Activated CD8-positive, alpha-beta memory T cell treated with anti-CD3 and anti-CD28 coated beads, Interleukin-2, amount 50 U/mL, for 48 hours (primary cell): ENCODE measurements around the gene DNASE1L1.

Experiments
- DNase-seq: peaks from one replicate; pipeline ENCODE4 v3.0.0-alpha.2; 2020

Gene DNASE1L1

DNA sequence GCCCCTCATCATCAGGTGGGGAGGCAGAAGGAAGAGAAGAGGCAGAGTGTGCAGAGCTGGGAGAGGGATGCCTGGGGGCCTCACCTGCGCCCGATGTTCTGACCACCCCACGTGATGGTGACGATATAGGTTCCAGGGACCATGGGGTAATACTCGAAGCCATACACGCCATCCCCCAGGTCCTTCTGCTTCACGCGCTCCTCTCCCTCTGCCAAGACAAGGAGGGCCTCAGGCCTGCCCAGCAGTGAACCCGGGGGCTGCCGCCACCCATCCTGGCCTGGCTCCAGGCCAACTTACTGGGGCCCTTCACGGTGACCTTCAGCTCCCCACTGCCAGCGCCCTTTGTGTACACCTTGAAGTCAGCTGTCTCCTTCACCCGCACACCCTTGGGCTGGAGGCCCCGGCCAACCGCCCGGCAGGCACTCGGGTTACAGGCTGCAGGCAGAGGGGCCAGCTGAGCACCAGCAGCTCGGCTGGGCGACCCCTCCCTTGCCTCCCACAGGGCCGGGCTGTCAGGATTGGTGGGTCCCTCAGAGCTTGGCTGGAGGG lies 43.9 kb downstream of the DNASE1L1 start:
- no peak for DNase-seq

DNA sequence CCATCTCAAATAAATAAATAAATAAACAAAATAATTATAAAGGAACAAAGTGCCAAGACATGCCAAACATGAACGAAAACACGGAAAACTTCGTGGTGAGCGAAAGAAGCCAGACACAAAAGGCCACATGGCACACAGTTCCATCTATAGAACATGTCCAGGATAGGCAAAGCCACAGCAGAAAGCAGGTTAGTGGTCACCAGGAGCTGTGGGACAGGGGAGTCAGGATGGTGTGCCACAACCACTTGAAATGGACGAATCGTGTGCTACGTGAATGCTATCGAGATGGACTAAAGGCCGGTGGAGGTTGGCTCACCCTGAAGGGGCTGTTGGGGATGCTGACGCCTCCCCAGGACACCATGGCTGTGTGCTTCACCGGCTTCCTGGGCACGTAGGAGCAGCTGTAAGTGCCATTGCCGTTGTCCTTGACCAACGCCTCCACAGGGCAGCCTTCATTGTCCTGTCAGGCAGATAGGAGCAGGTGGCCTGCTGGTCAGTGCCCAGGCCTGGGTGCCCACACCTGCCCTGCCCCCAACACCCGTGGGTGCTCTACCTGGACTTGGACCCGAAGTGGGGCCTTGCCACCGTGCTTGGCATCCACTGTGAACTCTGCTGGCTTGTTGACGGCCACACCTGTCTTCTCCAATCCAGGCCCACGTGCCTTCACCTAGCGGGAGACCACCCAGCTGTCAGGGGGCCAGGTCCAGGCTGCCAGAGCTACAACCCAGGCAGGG lies 45.2 kb downstream of the DNASE1L1 start:
- DNase-seq, result no peak

DNA sequence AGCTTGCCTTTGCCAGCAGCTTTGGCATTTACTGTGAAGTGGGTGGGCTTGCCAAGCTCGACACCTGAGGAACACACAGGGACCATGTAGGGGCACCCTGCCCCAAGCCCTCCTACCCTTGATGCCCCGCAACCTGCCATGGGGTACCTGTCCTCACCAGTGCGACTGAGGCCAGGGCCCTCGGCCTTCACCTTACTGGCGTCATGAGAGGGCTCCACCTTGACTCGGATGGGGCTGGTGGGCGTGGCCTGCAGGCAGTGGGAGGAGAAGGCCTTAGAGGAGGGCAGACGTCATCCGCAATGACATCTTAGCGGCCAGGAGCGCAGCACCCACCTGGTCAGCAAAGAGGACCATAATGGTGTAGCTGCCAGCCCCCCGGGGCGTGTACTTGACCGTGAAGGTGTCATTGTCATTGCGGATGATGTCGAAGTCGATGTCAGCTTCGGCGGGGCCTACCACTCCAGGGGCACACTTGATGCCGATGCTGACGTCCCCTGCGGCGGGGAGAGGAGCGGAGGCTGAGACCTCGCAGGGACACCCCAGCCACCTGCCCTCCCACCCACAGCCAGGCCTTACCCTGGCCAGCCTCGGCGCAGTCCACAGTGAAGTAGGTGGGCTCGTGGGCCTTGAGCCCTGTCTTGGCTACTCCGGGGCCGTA lies 46.8 kb downstream of the DNASE1L1 start:
- no peak for DNase-seq

DNA sequence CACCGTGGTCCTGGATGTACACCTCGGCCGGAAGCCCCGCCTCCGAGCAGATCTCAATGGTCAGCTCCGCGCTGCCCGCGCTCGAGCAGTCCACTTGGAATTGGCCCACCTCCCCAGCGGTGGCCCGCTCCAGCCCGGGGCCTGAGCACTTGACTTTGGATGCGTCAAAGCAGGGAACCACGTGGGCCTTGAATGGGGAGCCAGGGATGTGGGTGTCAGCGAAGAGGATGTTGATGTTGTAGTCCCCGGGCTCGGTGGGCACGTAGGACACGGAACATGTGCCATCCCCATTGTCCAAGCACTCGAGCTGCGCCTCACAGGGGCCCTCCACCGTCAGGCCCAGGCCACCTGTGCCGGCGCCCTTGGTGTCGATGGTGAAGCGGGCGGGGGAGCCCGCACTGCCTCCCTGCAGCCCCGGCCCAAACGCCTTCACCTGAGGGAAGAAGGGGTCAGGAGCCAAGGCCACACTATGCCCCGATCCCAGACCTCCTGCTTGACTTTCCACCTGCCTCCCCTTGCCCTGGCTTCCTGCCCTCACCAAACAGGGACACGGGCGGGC lies 48.8 kb downstream of the DNASE1L1 start:
- DNase-seq, result no peak

DNA sequence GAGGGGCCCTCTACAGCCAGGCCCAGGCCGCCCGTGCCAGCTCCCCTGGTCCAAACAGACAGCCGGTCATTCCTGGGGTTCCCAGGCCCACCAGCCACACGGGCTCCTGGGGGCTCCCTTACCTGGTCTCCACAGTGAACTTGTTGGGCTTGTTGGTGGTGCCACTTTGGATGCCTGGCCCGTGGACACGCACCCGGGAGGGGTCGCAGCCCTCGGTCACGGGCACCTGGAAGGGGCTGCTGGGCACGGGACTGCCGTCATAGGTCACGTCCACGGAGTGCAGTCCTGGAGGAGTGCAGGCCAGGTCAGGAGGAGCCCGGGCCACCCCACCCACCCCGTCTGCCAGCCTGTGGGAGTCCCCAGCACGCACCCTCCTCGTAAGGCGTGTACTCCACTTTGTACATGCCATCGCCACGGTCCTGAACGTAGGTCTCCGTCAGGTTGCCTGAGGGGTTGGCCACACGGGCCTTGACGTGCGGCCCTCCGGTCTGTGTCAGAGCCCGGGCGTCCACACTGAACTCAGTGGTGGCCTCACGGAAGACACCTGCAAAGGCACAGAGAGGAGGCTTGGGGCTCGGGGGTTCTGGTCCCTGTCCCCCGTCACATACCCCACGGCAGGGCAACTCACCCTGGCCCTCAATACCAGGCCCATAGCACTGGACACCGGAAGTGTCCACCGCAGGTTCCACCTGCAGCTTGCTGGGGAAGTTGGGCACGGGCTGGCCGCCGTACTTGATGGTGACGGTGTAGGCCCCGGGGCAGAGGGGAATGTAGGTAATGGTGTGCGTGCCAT lies 49.5 kb downstream of the DNASE1L1 start:
- DNase-seq, result no peak

DNA sequence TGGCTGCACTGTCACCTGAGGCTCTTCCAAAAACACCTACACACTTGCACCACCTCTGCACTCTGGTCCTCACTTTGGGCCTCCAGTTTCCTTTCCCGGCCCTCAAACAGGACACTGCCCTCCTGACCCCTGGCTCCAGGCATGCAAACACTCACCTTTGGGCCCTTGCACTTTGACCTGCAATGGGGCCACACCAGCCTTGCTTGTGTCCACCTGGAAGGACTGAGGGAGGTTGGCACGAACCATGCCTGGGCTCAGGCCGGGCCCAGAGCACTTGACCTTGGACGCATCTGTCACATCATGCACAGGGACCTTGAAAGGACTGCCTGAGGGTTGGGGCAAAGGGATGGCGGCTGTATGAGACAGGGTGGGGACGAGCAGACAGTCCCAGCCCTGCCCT lies 50.2 kb downstream of the DNASE1L1 start:
- DNase-seq, result no peak

DNA sequence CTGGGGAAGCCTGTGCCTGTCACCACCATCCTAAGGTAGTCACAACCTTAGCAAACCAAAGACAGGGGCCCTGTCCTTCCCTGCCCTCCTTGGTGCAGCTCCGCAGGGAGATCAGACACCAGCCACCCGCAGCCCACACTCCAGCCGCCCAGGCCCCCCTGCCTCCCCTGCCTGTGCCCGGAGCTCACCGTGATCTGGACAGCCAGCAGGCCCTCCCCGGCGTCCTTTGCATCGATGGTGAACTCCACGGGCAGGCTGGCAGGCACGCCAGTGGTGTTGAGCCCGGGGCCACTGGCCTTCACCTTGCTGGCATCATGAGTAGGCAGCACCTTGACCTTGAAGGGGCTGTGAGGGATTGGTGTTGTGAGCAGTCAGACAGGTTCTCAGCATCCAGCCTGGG lies 51.0 kb downstream of the DNASE1L1 start:
- DNase-seq, result no peak

DNA sequence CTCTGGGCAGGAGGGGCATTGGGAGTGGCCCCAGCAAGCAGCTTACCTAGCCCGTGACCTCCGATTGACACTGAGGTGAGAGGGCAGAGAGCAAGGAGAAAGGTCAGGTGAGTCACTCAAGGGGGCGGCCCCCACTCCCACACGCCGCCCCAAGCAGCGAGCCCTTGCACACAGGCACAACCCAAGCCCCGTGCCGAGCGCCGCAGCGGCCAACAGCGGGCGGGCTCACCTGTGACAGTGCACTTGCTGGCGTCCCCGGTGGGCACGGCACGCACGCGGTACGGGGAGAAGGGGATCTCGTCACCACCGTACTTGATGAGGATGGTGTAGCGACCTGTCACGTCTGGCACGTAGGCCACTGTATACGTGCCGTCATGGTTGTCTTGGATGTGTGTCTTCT lies 51.8 kb downstream of the DNASE1L1 start:
- no peak for DNase-seq

DNA sequence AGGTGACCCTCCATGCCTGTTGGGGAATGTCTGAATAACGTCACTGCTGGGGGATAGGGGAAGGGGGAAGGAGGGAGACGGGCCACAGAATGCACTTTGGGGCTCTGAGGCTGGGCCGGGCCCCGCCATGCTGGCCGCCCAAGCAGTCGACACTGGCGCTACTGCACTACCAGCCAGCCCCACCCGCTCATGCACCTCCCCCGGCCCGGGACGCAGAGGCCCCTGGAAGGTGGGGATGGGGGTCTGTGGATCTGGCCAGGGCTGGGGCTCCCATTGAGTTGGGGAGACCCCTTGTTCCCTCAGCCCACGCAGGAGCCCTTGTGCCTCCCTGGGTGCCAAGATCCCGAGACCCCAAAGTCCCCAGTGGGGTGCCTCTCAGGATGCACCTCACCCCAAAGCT lies 52.5 kb downstream of the DNASE1L1 start:
- DNase-seq, result no peak

DNA sequence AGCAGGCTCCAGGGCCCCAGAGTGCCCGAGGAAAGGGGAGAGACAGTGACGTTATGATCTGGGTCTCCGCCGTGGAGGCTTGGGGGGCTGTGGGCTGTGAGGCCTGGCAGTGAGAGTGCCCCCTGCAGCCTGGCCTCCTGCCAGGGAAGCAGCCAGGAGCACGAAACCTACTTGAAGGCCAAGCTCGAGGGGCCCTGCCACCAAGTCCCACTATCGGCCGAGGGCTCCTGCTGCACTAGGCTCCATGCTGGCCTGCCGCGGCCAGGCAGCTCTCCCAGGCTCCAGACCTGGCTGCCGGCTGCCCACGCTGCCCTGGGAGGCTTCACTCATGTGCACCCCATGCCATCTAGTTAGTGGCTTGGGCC lies 53.3 kb downstream of the DNASE1L1 start:
- DNase-seq, result no peak

DNA sequence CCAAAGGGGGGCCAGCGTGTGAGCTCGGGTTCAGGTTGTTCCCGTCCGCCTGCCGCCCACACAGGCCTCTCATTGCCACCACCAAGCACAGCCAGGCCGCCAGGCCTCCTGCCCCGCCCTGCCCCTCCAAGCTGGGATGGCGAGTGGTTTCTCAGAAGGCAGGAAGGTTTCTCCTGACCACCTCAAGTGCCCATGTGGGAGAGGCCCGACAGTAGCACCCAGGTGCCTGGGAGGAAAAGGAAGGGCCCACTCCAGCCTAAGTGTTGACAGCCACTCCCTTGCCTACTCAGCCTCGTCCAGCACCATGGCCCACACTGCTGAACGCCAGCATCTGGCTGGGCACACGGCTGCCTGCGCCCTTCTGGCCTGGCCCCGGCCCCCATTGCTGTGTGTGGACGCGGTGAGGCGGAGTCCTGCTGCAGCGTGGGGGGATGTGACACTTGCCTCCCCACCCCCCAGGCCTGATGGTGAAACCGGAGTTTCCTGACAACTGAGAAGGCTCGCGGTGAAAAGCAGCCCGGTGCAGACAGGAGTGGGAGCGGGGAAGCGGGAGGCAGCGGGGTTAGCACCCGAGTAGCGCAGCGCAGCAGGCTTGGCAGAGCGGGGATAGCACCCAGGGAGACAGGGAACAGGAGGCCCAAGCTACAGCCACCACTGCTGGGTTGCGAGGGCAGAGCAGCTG lies 53.8 kb downstream of the DNASE1L1 start:
- DNase-seq, result no peak

DNA sequence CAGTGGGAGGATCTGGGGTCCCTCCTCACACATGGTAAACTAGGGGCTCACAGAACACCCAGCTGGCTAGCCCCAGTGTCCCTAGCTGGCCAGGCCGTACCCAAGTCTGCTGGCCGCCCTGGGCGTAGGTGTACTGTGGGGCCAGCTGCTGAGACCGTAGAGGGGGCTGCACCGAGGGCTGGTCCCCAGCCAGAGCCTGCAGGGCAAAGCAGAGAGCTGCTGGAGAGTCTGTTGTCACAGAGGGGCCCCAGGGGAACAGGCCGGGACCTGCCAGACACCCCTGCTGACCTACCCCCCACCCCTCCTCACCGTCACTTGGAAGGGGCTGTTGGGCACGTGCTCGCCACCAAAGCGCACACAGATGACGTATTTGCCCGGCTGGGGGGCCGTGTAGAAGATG lies 54.5 kb downstream of the DNASE1L1 start:
- DNase-seq, result no peak

DNA sequence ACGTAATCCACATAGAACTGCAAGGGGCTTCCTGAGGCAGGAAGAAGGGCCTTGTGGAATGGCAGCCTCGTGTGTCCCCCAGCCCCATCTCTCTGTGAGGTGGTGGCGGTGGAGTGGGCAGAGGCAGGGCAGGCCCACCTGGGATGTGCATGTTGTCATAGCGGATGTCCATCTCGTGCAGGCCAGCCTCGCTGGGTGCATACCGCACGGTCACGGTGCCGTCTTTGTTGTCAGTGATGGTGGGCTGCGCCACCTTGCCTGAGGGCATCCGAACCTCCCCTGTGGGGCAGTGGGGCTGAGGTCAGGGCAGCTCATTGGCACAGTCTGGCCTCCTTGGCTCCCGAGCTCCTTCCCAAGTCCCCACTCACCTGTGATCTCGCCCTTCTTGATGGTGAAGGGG lies 55.0 kb downstream of the DNASE1L1 start:
- DNase-seq, result no peak

DNA sequence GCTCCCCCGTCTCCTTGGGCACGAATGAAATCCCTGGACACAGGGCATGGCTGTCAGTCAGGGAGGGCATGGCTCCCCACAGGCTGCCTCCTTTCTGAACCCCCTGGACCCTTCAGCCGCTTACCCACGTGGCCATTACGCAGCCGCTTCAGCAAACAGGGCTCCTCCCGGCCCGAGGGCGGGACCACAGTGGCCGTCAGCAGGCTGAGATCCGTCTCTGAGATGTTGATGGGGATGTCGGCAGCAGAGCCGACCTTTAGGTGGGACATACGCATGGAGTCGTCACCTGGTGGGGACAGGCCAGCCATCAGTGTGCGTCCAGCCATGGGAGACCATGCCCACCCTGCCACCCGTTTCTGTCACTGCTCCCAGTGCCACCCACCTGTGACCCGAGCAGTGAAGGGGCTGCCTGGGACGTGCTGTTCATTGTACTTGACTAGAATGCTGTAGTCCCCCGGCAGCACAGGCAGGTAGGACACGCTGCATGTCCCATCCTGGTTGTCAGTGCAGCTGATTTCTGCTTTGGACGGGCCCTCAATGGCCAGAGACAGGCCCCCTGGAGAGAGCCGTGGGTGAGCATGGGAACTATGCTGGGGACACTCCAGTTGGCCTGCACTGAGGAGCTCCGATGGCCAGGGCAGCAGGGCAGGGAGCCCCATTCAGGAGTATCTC lies 55.7 kb downstream of the DNASE1L1 start:
- DNase-seq, result no peak

DNA sequence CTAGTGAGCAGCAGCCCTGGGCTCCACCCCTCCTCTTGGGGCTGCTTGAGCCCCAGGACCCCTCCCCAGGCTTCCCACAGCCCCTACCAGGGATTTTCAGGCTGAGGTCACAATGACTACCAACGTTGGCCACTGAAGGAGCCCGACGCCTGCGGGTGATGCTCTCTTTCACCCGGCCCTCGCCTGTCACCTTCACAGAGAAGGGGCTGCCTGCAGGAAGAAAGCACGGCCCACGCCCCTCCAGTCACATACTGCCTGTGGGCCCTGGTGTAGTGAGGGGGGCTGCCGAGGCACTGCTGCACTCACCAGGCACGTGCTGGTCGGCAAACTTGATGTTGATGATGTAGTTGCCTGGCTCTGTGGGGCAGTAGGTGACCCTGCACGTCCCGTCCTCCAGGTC lies 56.6 kb downstream of the DNASE1L1 start:
- no peak for DNase-seq

DNA sequence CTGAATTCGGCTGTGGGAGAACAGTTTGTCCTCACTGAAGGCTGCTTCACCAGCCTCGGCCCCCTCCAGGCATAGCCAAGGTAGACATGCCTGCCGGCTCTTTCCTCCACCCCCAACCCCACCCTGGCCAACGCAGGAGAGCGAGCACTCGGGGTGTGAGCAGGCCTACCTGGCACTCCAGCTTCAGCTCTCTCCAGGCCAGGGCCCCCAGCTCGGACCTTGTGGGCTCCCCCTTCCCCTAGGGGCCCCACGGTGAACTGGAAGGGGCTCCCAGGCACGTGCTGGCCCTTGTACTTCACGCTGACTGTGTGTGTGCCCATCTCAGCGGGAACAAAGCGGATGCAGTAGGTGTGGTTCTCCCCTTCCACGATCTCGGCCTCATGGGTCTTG lies 57.0 kb downstream of the DNASE1L1 start:
- DNase-seq, result no peak
